Measurements from ENCODE around the gene ACTN3. TPM values are rescaled to one million over a fixed set of nuclear protein-coding genes. Genes with fewer than 3 reads are reported as not detected.

Gene ACTN3
- total RNA-seq, 6 donors from 2014 or later = 0.24 TPM; not detected in 5

- H3K4me1 ChIP-seq = peaks cover 10 to 17% (median 12%) of the 10 kb centered on the region in 4 donors
- WGBS, 2 donors = 92 to 95% methylated on average over 4 to 5 of the region's 5 CpGs
- DNase-seq = no peak
- no peak for ATAC-seq (ENCODE audit: low FRiP score in 2 of 2)
- no peak overlapping the region for H3K4me3 ChIP-seq
- H3K27ac ChIP-seq = no peak overlapping the region
- no peaks in the 10 kb centered on the region for H3K27me3 ChIP-seq
- TF ChIP-seq CTCF (IDR thresholded peaks at IDR 0.05) = no peak
- no peak for TF ChIP-seq POLR2AphosphoS5 (IDR thresholded peaks at IDR 0.05)
- TF ChIP-seq EP300 (IDR thresholded peaks at IDR 0.05) = no peak
- no peak for TF ChIP-seq POLR2A (IDR thresholded peaks at IDR 0.05)
- H3K36me3 ChIP-seq = peaks cover 0 to 8% (median 0%) of the 10 kb centered on the region in 4 donors
- no peaks in the 10 kb centered on the region for H3K9me3 ChIP-seq
Measured at GRCh38 chr11:66564984-66565383, 18.3 kb downstream of the ACTN3 start.

GRCh38 chr11:66566221-66566620 lies 19.5 kb downstream of the ACTN3 start:
- no peak for TF ChIP-seq POLR2AphosphoS5 (IDR thresholded peaks at IDR 0.05)
- no peak for TF ChIP-seq POLR2A (IDR thresholded peaks at IDR 0.05)
- no peak for TF ChIP-seq CTCF (IDR thresholded peaks at IDR 0.05)
- TF ChIP-seq EP300 (IDR thresholded peaks at IDR 0.05) = no peak
- Histone ChIP-seq H3K27me3 (no peaks in the 10 kb centered on the region), H3K9me3 (no peaks in the 10 kb centered on the region), H3K4me1 (peaks cover 10 to 17% (median 12%) of the 10 kb centered on the region in 4 donors), H3K4me3 (no peak overlapping the region), H3K27ac (no peak overlapping the region), H3K36me3 (peaks cover 0 to 8% (median 0%) of the 10 kb centered on the region in 4 donors)
- DNase-seq (no peak), ATAC-seq (ENCODE audit: low FRiP score in 2 of 2) (no peak)
- WGBS, 2 donors = 93 to 98% methylated on average over 7 to 8 of the region's 8 CpGs

GRCh38 chr11:66567787-66568123 lies 21.1 kb downstream of the ACTN3 start:
- 60 to 73% methylated on average over 4 to 15 of the region's 15 CpGs for WGBS, 2 donors
- H3K4me1 ChIP-seq = peaks cover 10 to 17% (median 12%) of the 10 kb centered on the region in 4 donors
- peak overlapping the region in 2 of 4 donors; percentile 30 to 68 for H3K27ac ChIP-seq
- no peaks in the 10 kb centered on the region for H3K27me3 ChIP-seq
- peak overlapping the region; percentile 64 to 77 (median 70) for H3K4me3 ChIP-seq
- DNase-seq = no peak
- TF ChIP-seq POLR2AphosphoS5 (IDR thresholded peaks at IDR 0.05) = no peak
- TF ChIP-seq CTCF (IDR thresholded peaks at IDR 0.05) = no peak
- no peak for TF ChIP-seq EP300 (IDR thresholded peaks at IDR 0.05)
- TF ChIP-seq POLR2A (IDR thresholded peaks at IDR 0.05) = no peak
- peaks cover 0 to 8% (median 0%) of the 10 kb centered on the region in 4 donors for H3K36me3 ChIP-seq
- ATAC-seq (ENCODE audit: low FRiP score in 2 of 2) = no peak
- no peaks in the 10 kb centered on the region for H3K9me3 ChIP-seq

GRCh38 chr11:66568124-66568916 lies 21.6 kb downstream of the ACTN3 start, which contains the start of gene CTSF:
Gene CTSF, minus strand, starts transcription at chr11:66568606. Its CDS starts 120 bp downstream, at chr11:66568486.
- ATAC-seq (ENCODE audit: low FRiP score in 2 of 2) = peak; percentile 84 to 97
- WGBS, 2 donors = 11% methylated on average over 19 to 24 of the region's 77 CpGs
- peak within 1 kb of the TSS in 2 of 4 donors; percentile 30 to 68 for H3K27ac ChIP-seq
- H3K36me3 ChIP-seq = peaks cover 0 to 8% (median 0%) of the 10 kb centered on the region in 4 donors
- peak within 1 kb of the TSS; percentile 64 to 77 (median 70) for H3K4me3 ChIP-seq
- H3K9me3 ChIP-seq = no peaks in the 10 kb centered on the region
- TF ChIP-seq POLR2AphosphoS5 (IDR thresholded peaks at IDR 0.05) (peak in 1 of 2 donors; percentile 17), POLR2A (IDR thresholded peaks at IDR 0.05) (peak in 1 of 4 donors; percentile 57), CTCF (IDR thresholded peaks at IDR 0.05) (no peak)
- H3K27me3 ChIP-seq = no peaks in the 10 kb centered on the region
- H3K4me1 ChIP-seq = peaks cover 10 to 17% (median 12%) of the 10 kb centered on the region in 4 donors
- peak; percentile 88 to 98 for DNase-seq
